Vagina (tissue), 2 donors: ENCODE measurements around the gene MDFI. TPM values are rescaled to one million over a fixed set of nuclear protein-coding genes. Genes with fewer than 3 reads are reported as not detected.
"Not testable (repeated sequence)": the region's sequence is repeated elsewhere in the genome, so short reads cannot be mapped to it uniquely, and the experiment has no call there.

Experiments used
- DNase-seq, 2 donors: peaks; one replicate each; pipeline ENCODE4 v3.0.0-alpha.2; 2017; ENCODE audit errors: extremely low spot score in 2 of 2
- H3K27ac ChIP-seq: fragments of 200-600 bp; sonication (generic); one replicate; pipeline ENCODE4 v1.5.1; 2019
- H3K27me3 ChIP-seq: fragments of 200-600 bp; sonication (generic); one replicate; pipeline ENCODE4 v1.5.1; 2019
- H3K36me3 ChIP-seq, 2 donors: fragments of 200-600 bp; sonication (generic); one replicate each; pipeline ENCODE4 v1.5.1; 2017 to 2019
- H3K4me1 ChIP-seq: fragments of 200-600 bp; sonication (generic); one replicate; pipeline ENCODE4 v1.5.1; 2019
- H3K4me3 ChIP-seq, 2 donors: fragments of 200-600 bp; sonication (generic); 1 replicate in 1 of 2; 2 replicates in 1 of 2; pipeline ENCODE4 v1.5.1; 2016 to 2019
- H3K9me3 ChIP-seq: fragments of 200-600 bp; sonication (generic); one replicate; pipeline ENCODE4 v1.5.1; 2019
- CTCF ChIP-seq, 3 experiments: fragments of 450-650 bp in 2 of 3; fragments of 200-600 bp in 1 of 3; sonication (generic) in 1 of 3; IDR thresholded peaks; one replicate each; pipeline ENCODE4 v1.5.1; 2017 to 2019; ENCODE audit warnings: antibody characterized with exemption in 3 of 3, mild to moderate bottlenecking in 2 of 3, moderate library complexity in 2 of 3
- POLR2A ChIP-seq, 2 donors: fragments of 450-650 bp; IDR thresholded peaks; one replicate each; pipeline ENCODE4 v1.6.1; 2017; ENCODE audit warnings: antibody characterized with exemption in 2 of 2, mild to moderate bottlenecking in 2 of 2, moderate library complexity in 2 of 2
- POLR2AphosphoS5 ChIP-seq, 2 donors: sonication (generic); formaldehyde crosslinking; IDR thresholded peaks; one replicate each; pipeline ENCODE4 v1.9.0; 2017; ENCODE audit warnings: antibody characterized with exemption in 2 of 2, mild to moderate bottlenecking in 2 of 2, low read depth in 1 of 2; ENCODE audit not compliant: insufficient read depth in 1 of 2
- intact Hi-C: fragments of 100-400 bp; cut with DNase I; formaldehyde crosslinking; loops from one replicate; pipeline ENCODE4 v1.15.1; 2023
- total RNA-seq: library from RNA; depleted of rRNA; stranded (reverse); fragments of >200 nt; gene quantifications from one replicate; pipeline ENCODE4 v1.2.3, GENCODE V29; 2016

The MDFI gene
- total RNA-seq, 1 donor from 2014 or later: 37.3 TPM

- no peaks in the 10 kb centered on the region for H3K27me3 ChIP-seq
- intact Hi-C loops: no loop called here
- no peak overlapping the region for H3K27ac ChIP-seq
- H3K36me3 ChIP-seq: no peaks in the 10 kb centered on the region
- DNase-seq: no peak
- H3K9me3 ChIP-seq: no peaks in the 10 kb centered on the region
- peaks cover 3% of the 10 kb centered on the region for H3K4me1 ChIP-seq
- no peak overlapping the region for H3K4me3 ChIP-seq
- TF ChIP-seq POLR2A (IDR thresholded peaks at IDR 0.05) (no peak), CTCF (IDR thresholded peaks at IDR 0.05) (no peak), POLR2AphosphoS5 (IDR thresholded peaks at IDR 0.05; ENCODE audit: insufficient read depth in 1 of 2, low read depth in 1 of 2) (no peak)
Observed at GRCh38 chr6:41607736-41608135, 30.5 kb upstream of the MDFI start.

- no peak overlapping the region for H3K27ac ChIP-seq
- intact Hi-C loops: no loop called here
- H3K4me1 ChIP-seq: no peaks in the 10 kb centered on the region
- no peak for TF ChIP-seq CTCF (IDR thresholded peaks at IDR 0.05)
- no peak for TF ChIP-seq POLR2A (IDR thresholded peaks at IDR 0.05)
- no peak for TF ChIP-seq POLR2AphosphoS5 (IDR thresholded peaks at IDR 0.05; ENCODE audit: insufficient read depth in 1 of 2, low read depth in 1 of 2)
- no peaks in the 10 kb centered on the region for H3K36me3 ChIP-seq
- no peaks in the 10 kb centered on the region for H3K27me3 ChIP-seq
- DNase-seq: no peak
- no peaks in the 10 kb centered on the region for H3K9me3 ChIP-seq
- no peak overlapping the region for H3K4me3 ChIP-seq
Observed at GRCh38 chr6:41608443-41609151, 29.7 kb upstream of the MDFI start.

- Histone ChIP-seq H3K36me3 (no peaks in the 10 kb centered on the region), H3K4me3 (no peak overlapping the region), H3K9me3 (no peaks in the 10 kb centered on the region), H3K27me3 (no peaks in the 10 kb centered on the region), H3K4me1 (no peaks in the 10 kb centered on the region), H3K27ac (no peak overlapping the region)
- DNase-seq: no peak
- intact Hi-C loops: no loop called here
- TF ChIP-seq POLR2A (IDR thresholded peaks at IDR 0.05): no peak
Observed at GRCh38 chr6:41614715-41615114, 23.6 kb upstream of the MDFI start.

- DNase-seq: no peak
- no peak overlapping the region for H3K27ac ChIP-seq
- no peak overlapping the region for H3K4me3 ChIP-seq
- H3K4me1 ChIP-seq: no peaks in the 10 kb centered on the region
- intact Hi-C loops: no loop called here
- TF ChIP-seq POLR2AphosphoS5 (IDR thresholded peaks at IDR 0.05; ENCODE audit: insufficient read depth in 1 of 2, low read depth in 1 of 2) (no peak), CTCF (IDR thresholded peaks at IDR 0.05) (no peak), POLR2A (IDR thresholded peaks at IDR 0.05) (no peak)
- no peaks in the 10 kb centered on the region for H3K9me3 ChIP-seq
- no peaks in the 10 kb centered on the region for H3K36me3 ChIP-seq
- H3K27me3 ChIP-seq: no peaks in the 10 kb centered on the region
Observed at GRCh38 chr6:41615311-41615710, 23.0 kb upstream of the MDFI start.

GRCh38 chr6:41618598-41618997 lies 19.7 kb upstream of the MDFI start:
- Histone ChIP-seq H3K27me3 (no peaks in the 10 kb centered on the region), H3K9me3 (no peaks in the 10 kb centered on the region), H3K4me3 (no peak overlapping the region), H3K4me1 (peaks cover 6% of the 10 kb centered on the region), H3K27ac (no peak overlapping the region), H3K36me3 (no peaks in the 10 kb centered on the region)
- DNase-seq: no peak
- intact Hi-C loops: no loop called here
- TF ChIP-seq POLR2A (IDR thresholded peaks at IDR 0.05): no peak
- TF ChIP-seq CTCF (IDR thresholded peaks at IDR 0.05): no peak
- no peak for TF ChIP-seq POLR2AphosphoS5 (IDR thresholded peaks at IDR 0.05; ENCODE audit: insufficient read depth in 1 of 2, low read depth in 1 of 2)

GRCh38 chr6:41619193-41619592 lies 19.1 kb upstream of the MDFI start:
- H3K27me3 ChIP-seq, H3K4me3 ChIP-seq, H3K27ac ChIP-seq, H3K36me3 ChIP-seq, H3K9me3 ChIP-seq, intact Hi-C loops, DNase-seq, H3K4me1 ChIP-seq: not testable (repeated sequence)
